Adipose tissue (tissue), 3 donors: ENCODE measurements around the gene ALS2CL. TPM values are rescaled to one million over a fixed set of nuclear protein-coding genes. Genes with fewer than 3 reads are reported as not detected.

ENCODE experiments used
- H3K27ac ChIP-seq: one replicate; pipeline ENCODE4 v1.5.1; 2013; ENCODE audit warnings: low read depth, low read length
- whole genome bisulfite sequencing, 3 donors: extraction: QIAGEN DNeasy Blood & Tissue Kit; methylation state at CpG; one replicate each; pipeline ENCODE4 v1.1.7; 2013; 5-methylcytosine and 5-hydroxymethylcytosine counted together
- polyA plus RNA-seq, 3 donors: library from polyadenylated mRNA; stranded (reverse); fragments of 200-250 nt; gene quantifications; one replicate each; pipeline ENCODE4 v1.2.3, GENCODE V29; 2013
- donor health status: healthy with polysubstance abuse.
- donor health status: Bipolar disorder and iron deficiency.
- donor health status: healthy.

The ALS2CL gene
- polyA plus RNA-seq, 3 donors = 10.0 to 27.7 (median 11.2) TPM

DNA sequence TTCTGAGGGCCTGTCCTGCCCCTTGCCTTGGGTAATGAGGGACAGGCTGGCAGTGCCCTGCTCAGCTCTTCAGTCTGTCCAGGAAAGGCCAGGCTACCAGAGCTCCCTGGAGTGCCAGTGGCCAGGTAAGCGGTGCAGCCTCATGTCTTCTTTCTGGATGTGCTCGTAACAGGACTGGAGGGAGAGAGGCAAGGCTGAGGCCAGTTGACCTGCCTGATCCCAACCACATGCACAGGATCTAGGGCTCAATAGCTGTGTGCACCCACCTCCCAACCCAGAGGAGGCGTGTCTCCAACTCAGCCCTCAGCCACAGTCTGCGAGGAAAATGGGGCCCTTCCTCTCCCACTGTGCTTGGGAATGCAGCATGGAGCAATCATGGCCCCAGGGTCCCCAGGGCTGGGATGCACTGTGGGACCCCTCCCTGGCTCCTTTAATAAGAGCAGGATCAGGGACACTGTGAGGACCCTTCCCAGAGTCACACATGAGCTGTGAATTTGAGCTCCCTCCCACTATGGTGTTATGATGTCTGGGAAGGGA lies 22.5 kb downstream of the ALS2CL start:
- H3K27ac ChIP-seq = no peak overlapping the region
- WGBS, 3 donors = 94 to 98% (median 97%) methylated on average over 4 of the region's 4 CpGs

DNA sequence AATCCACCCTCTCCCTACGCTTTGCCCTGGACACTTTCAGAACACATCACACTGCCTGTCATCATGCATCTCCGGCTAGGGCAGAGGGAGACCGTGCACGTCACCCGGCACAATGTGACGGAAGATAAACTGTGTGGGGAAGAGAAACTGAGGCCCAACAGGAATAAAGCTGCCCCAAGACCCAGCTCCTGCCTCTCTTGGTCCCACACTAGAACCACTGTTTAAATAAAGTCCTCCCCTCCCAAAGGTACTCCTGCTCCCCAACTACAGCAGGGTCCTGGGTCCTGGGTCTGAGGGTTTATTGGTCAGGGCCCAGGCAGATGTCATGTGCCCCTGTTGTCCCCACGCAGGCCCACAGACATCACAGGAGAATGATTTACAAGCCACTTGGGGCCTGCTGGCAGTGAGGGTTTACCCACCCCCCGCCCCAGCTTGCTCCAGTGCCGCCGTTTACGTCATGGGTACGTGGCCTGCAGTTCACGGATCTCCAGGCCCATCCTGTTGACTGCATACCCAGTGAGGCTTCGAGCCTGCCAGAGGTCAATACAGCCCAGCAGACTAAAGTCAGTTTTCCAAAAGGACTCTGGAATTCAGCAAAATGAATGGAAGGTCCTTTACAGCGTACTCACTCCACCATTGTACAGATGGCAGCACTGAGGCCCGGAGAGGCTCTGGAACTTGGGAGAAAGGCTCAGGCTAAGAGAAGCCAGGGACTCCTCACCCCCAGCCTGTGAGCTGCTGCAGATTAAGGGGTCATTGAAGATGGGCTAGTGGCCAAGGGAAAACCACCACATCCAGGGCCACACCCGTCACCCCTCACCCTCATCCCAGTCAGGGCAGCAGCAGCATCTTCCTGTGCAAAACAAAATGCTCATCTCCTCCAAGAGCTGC lies 23.2 kb downstream of the ALS2CL start:
- H3K27ac ChIP-seq = no peak overlapping the region
- WGBS, 3 donors = 81 to 91% (median 87%) methylated on average over 17 of the region's 17 CpGs

DNA sequence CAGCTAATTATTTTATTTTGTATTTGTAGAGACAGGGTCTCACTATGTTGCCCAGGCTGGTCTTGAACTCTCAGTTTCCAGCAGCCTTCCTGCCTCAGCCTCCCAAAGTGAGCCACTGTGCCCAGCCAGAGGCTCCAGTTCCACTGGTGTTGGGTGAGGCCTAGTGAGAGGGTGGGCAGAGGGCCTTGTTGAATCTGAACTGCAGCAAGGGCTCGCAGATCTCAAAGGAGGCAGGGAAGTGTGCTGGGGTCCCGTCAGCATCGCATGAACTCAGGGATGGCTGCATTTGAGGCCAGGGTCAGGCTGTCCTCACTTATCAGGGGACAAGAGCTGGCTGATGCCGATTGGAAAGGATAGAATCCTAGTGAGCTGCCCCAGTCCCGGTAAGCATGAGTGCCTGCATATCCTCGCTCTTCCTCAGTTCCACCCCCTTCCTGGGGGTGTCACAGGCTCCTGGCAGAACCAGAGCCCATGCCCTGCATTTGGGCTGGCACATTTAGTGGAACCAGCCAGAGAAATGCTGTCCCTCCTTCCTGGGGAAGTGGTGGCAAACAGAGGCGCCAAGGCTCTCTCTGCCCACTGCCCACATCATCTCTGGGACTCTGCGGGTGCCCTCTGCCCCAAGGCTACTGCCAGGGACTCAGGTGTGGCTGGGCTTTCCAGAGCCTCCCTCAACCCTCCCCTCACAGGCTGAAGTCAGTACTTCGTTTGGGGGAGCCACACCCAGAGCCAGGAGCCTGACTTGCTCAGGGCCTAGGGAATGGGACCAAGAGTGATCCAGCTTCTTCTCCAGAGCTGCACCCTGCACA lies 24.1 kb downstream of the ALS2CL start:
- H3K27ac ChIP-seq = no peak overlapping the region
- 76 to 79% (median 78%) methylated on average over 9 of the region's 9 CpGs for WGBS, 3 donors

GRCh38 chr3:46668591-46668990 lies 24.9 kb downstream of the ALS2CL start:
- 75 to 88% (median 85%) methylated on average over 2 of the region's 2 CpGs for WGBS, 3 donors

DNA sequence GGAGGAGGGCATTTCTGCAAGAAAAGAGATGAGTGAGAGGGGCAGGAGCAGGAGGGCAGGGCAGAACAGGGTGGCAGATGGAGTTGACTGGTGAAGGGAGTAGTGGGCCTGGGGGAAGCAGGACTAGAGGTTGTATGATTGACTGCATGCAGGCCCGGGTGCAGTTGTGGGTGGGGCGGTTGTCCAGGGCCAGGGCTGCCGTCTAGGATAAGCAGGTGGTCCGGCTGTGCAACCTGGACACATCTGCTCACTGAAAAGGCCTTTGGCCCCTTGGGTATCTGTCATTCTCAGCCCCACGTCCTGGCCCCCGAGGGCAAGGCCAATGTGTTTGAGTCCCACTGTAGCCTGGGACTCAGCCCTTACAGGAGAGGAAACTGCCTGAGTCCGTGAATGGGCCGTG lies 25.4 kb downstream of the ALS2CL start:
- 66 to 71% (median 71%) methylated on average over 8 of the region's 8 CpGs for WGBS, 3 donors

More at GRCh38 chr3:46668591-46668990, 24.9 kb downstream of the ALS2CL start:
- no peak overlapping the region for H3K27ac ChIP-seq

GRCh38 chr3:46667657-46668056 lies 25.8 kb downstream of the ALS2CL start:
- 89 to 92% (median 92%) methylated on average over 9 of the region's 9 CpGs for WGBS, 3 donors
- H3K27ac ChIP-seq = no peak overlapping the region

More for the DNA sequence above, 25.4 kb downstream of the ALS2CL start:
- no peak overlapping the region for H3K27ac ChIP-seq

- 82 to 93% (median 91%) methylated on average over 8 of the region's 8 CpGs for WGBS, 3 donors
- no peak overlapping the region for H3K27ac ChIP-seq
These were observed 26.3 kb downstream of the ALS2CL start for GRCh38 chr3:46667061-46667621.

GRCh38 chr3:46666453-46666845 lies 27.0 kb downstream of the ALS2CL start:
- WGBS, 3 donors = 54 to 89% (median 88%) methylated on average over 7 of the region's 7 CpGs
- no peak overlapping the region for H3K27ac ChIP-seq

- WGBS, 3 donors = 60 to 90% (median 88%) methylated on average over 9 of the region's 9 CpGs
- no peak overlapping the region for H3K27ac ChIP-seq
These were observed 27.6 kb downstream of the ALS2CL start for GRCh38 chr3:46665763-46666452.

DNA sequence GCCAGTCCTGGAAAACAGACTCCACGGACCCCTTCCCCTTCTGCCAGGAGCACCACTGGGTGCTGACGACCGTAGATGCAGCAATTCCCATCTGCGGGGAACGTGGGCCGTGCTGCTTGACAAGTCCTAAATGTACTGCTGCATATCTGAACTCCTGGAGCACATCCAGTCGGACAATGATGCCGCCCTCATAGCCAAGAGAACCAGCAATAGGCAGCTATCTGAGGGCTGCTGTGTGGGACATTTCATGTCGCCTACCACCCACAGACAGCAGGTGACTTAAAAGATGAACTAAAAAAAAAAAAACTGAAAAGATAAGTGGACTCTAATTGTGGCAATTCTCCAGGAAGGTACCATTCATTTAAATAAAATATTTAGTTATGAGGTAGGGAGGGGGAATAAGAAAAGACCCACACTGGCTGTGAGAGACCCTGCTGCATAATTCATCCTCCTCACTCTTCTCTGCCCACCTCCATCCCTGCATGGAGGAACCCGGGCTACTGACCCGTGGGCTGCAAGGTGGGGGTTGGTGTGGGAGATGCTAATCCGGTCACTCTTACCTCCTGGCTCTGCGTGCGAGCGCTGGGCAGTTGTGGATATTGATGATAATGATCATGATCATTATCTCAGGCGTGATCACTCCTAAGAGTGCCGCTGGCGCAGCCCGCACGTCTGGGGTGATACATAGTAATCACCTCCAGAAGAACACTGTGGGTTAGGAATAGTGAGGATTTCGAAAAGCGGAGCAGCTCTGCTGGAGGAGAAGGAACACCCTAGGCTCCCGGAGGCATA lies 28.3 kb downstream of the ALS2CL start:
- H3K27ac ChIP-seq = no peak overlapping the region

GRCh38 chr3:46664188-46664970 lies 29.1 kb downstream of the ALS2CL start:
- 92 to 95% (median 94%) methylated on average over 6 of the region's 6 CpGs for WGBS, 3 donors
- H3K27ac ChIP-seq = no peak overlapping the region

More for the DNA sequence above, 28.3 kb downstream of the ALS2CL start:
- 74 to 87% (median 74%) methylated on average over 23 of the region's 23 CpGs for WGBS, 3 donors

- H3K27ac ChIP-seq = no peak overlapping the region
- 40 to 65% (median 55%) methylated on average over 8 of the region's 8 CpGs for WGBS, 3 donors
These were observed 29.8 kb downstream of the ALS2CL start for GRCh38 chr3:46663591-46664135.

GRCh38 chr3:46662771-46663551 lies 30.5 kb downstream of the ALS2CL start:
- WGBS, 3 donors = 51 to 55% (median 55%) methylated on average over 17 of the region's 17 CpGs

GRCh38 chr3:46661776-46662766 lies 31.4 kb downstream of the ALS2CL start:
- 81 to 82% (median 82%) methylated on average over 15 of the region's 15 CpGs for WGBS, 3 donors
- H3K27ac ChIP-seq = no peak overlapping the region

More at GRCh38 chr3:46662771-46663551, 30.5 kb downstream of the ALS2CL start:
- H3K27ac ChIP-seq = no peak overlapping the region
